Dedifferentiated amniotic fluid mesenchymal stem cell (primary cell): ENCODE measurements around the gene CCDC120.

Experiments
- DNase-seq: peaks from one replicate; pipeline ENCODE4 v3.0.0-alpha.2; 2016; ENCODE audit errors: extremely low spot score

CCDC120 gene

DNA sequence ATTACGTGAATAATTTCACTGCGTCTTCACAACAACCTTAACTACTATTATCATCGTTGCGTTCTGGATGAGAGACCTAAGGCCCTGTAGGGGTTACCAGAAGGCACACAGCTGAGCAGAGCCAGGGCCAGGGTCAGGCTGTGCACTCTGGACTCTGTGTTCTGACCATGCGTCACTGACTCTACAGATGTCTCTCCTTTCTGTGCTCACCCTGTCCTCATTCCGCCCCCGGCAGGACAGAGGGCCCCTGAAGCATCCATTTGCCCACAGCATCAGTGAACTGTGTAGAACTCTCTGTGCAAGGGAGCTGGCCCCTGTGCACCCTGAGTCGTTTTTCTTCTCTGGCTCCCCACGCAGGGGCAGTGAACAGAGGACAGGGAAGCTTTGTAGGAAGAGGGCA is 43.4 kb downstream of the CCDC120 start:
- no peak for DNase-seq

DNA sequence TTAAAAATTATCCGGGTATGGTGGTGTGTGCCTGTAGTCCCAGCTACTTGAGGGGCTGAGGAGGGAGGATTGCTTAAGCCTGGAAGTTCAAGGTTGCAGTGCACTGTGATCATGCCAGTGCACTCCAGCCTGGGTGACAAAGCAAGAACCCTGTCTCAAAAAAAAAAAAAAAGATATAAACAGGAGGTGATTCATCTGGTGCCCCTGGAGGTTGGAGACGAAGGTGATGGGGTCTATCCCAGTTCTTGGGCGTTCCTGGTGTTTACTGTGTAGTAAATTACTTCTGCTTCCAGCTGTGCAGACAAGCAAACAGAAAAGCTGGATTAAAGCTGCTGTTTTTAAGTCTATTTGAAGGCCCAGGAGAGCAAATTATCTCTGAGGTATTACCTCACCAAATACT is 44.8 kb downstream of the CCDC120 start:
- DNase-seq = no peak

DNA sequence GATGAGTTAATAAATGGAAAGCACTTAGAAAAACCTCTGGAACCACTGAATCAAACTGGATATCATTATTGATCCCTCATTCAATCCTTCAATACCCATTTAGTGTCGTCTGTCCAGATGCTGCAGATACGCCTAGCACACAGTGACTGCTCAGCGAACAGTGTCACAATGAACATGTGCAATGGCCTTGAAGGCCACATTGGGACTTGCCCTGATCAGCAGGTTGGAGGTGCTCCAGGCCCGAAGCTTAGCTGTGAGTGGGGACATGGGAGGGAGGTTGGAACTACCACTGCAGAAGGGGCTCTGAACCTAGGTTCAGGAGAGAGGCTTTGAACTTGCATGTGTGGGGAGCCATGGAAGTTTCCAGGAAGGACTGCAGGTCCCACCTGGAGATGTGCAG is 47.5 kb downstream of the CCDC120 start:
- no peak for DNase-seq

DNA sequence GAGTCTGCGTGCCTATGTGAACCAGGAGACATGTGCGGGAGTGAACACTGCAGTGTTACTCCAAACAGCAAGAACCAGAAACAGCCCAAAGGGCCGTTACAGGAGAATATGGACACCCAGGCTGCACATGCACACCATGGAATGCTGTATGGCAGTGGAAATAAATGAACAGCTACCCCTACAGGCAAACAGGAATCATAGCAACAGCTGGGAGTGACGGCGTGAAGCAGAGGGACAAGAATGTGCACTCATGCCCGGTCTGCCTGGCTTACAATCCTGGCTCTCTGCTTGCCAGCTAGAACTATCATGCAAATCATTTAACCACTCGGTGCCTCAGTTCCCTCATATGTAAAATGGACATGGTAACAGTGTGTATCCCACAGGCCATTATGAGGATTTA is 48.1 kb downstream of the CCDC120 start:
- DNase-seq = no peak

DNA sequence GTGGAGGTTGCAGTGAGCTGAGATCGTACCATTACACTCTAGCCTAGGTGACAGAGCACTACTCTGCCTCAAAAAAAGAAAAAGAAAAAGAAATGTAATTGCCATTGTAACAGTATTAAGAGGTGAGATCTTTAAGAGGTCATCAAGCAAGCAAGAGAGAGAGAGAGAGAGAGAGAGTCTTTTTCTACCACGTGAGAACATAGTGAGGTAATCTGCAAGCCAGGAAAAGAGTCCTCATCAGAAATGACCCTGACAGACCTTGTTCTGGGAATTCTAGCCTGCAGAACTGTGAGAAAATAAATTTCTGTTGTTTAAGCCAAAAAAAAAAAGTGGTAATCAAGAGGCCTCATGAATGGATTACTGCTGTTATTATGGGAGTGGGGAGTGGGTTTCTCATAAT is 49.8 kb downstream of the CCDC120 start:
- DNase-seq = no peak

GRCh38 chrX:49110417-49110816 is 51.6 kb downstream of the CCDC120 start:
- no peak for DNase-seq

DNA sequence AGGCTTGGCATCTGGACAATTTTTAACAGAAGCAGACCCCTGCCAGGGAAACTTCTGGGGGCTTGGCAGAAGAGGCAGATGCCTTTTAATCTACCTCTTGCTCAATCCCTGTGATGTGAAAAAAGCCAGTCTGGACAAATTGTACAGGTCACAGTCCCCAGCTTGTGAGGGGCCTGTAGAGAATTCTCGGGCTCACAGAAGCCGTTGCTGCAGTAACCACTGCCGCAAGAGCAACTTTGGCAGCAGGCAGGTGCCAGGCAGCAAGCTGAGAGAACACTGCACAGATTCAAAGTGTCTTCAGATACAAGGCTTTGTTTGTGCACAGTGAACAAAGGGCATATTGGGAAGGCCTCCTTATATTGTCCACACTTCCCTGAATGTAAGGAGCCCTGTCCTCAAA is 53.0 kb downstream of the CCDC120 start:
- no peak for DNase-seq

DNA sequence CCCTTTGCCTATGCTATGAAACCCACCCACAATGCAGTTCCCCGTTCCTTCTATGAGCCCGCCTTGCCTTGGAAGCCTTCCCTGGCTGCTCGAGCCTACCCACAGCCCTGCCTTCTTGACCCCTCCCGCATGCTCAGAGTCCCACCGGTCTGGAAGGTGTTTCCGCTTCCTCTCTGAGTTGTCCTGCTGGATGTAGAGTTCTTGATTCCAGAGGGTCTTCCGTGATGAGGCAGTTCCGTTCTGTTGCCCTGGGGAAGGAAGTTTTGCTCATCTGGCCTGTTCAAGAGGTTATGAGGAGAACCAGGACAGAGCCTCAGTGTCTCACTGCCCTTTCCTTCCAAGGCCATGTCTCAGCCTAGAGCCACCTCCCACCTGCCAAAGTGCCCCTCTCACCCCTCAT is 57.3 kb downstream of the CCDC120 start:
- DNase-seq = no peak

GRCh38 chrX:49116716-49117115 is 57.9 kb downstream of the CCDC120 start:
- DNase-seq = no peak

DNA sequence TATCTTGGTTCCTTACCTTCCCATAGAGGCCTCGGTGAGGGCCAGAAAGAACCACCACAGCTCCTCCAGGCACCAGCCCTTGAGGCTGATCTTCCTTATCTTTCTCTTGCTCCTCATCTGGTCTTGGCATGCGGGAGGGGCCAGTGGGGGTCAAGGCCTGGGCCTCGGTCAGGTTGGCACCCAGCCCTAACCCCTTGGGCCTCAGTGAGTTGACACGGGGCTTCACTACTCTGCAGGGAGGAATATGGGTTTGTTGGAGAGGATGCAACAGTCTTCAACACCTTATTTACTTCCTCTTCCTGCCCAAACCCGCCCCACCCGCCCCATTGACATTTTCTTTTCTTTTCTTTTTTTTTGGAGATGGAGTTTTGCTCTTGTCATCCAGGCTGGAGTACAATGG is 58.8 kb downstream of the CCDC120 start:
- DNase-seq = no peak
